ENCODE results near the gene RAD9A.

Gene RAD9A

DNA sequence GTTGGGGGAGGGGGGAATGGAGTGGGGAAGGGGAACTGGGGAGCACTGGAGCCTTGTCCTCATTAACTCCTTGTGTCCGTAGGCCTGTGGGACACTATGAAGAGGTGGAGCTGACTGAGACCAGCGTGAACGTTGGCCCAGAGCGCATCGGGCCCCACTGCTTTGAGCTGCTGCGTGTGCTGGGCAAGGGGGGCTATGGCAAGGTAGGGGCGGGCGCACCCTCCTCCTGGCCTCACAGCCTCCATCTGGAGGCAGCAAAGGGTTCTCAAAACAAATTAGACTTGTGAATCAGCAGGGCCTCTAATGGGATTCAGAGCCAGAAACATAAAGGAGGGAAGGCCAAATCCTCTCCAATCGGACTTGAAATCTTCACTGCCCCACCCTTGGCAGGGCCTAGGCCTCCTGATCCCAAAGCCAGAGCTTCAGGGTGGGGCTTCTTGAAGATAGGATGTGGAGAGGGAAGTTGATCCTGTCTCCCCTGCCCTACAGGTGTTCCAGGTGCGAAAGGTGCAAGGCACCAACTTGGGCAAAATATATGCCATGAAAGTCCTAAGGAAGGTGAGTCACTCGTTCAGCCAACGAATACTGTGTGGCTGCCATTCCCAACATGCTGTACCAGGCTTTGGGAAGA is 37.4 kb downstream of the RAD9A start:
- no peak for FAIRE-seq

DNA sequence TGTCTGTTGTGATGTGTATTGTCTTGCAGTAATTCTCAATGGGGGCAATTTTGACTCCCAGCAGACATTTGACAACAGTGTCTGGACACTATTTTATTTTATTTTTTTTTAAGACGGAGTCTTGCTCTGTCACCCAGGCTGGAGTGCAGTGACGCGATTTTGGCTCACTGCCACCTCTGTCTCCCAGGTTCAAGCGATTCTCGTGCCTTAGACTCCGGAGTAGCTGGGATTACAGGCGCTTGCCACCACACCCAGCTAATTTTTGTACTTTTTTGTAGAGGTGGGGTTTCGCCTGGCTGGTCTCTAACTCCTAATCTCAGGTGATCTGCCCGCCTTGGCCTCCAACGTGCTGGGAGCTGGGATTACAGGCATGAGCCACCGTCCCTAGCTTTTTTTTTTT is 37.9 kb downstream of the RAD9A start:
- no peak for FAIRE-seq

DNA sequence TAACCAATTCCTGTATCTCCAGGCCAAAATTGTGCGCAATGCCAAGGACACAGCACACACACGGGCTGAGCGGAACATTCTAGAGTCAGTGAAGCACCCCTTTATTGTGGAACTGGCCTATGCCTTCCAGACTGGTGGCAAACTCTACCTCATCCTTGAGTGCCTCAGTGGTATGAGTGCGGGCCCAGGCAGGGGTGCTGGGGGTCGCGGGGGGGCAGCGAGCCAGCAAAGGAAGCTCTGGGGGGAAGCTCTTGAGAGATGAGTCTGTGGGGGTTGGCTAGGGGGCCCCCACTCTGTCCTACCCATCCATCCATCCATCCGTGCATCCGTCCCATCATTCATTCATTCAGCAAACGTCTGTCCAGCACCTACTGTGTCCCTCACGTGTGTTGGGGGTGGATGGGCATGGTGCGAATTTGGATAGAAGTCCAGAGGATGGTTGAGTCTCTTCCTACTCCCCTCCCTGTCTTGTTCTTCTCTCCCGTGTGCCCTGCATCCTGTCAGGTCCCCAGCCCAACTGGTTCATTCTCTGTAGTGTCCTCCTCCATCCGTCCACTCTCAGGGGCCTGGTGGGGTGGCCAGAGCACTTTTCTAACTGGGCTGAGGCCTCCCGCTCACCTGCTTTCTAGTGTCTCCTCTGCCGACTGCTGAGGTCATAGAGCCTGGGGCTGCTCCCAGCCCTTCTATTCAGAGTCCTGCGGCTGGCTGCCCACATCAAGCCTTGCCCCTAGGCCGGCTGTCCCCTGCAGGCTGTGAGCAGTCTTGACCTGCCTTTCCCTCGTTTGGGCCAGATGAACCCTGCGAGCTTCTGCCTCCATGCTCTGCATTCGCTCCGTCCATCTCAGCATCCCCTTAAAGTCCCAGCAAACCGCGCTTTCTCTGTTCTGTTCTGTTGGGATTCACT is 39.8 kb downstream of the RAD9A start:
- FAIRE-seq, result no peak

DNA sequence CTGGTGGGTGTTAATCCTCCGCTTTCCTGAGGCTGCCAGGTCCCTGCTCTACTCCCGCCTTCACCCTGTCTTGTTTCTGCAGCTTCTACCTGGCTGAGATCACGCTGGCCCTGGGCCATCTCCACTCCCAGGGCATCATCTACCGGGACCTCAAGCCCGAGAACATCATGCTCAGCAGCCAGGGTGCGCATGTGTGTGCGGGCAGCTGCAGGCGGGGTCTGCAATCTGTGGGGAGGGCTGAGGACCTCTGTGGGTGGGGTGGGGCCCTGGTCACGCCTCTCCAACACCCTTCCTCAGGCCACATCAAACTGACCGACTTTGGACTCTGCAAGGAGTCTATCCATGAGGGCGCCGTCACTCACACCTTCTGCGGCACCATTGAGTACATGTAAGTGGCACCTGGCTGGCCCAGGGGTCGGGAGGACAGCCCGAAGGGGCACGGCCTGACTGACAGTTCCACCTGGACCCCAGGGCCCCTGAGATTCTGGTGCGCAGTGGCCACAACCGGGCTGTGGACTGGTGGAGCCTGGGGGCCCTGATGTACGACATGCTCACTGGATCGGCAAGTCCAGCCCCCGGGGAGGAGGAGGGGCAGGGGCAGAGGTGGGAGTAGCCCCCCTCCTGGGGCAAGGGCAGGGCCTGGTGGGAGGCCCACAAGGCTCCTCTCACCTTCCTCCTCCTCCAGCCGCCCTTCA is 41.0 kb downstream of the RAD9A start:
- FAIRE-seq, result no peak

DNA sequence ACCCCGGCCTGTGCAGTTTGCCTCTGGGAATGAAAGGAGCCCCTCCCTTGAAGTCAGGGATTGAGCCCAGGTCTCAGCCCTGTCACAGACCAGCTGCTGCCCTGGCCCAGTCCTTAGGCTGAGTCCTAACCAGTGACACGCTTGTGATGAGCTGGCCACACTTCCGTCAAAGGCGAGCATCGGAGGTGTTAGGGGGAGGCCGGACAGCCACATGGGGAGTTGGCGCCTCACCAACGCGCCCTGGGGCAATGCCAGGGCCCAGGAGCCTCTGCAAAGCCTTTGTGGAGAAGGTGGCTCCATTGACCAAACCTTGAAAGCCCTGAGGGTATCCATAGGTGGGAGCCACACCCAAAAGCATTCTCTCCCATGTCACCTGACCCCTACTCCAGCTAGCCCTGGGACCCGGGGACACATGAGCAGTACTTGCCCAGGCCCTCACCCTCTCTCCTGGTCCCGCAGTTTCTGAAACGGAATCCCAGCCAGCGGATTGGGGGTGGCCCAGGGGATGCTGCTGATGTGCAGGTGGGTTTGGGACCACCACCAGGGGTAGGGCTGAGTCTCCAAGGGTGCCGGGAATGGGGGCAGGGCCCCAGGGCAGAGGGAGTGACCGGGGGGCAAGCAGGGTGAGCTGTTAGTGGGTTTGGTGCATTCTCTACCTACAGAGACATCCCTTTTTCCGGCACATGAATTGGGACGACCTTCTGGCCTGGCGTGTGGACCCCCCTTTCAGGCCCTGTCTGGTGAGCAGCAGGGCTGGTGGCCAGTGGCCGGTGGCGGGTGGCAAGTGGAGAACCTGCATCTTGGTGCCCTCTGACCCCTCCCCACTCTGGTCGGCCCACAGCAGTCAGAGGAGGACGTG is 42.0 kb downstream of the RAD9A start:
- no peak for FAIRE-seq

DNA sequence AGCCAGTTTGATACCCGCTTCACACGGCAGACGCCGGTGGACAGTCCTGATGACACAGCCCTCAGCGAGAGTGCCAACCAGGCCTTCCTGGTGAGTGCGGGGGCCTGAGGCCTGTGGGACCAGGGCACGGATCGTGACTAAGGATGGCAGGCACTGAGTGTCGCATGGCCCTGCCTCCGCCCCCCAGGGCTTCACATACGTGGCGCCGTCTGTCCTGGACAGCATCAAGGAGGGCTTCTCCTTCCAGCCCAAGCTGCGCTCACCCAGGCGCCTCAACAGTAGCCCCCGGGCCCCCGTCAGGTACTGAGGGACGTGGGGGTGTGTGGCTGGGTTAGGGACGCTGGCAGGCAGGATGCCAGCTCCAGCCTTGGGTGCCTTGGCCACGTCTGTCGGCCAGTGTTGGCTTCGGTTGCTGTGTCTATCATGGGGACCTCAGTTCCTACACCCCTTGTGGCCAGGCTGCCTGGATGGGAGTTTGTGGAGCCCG is 42.7 kb downstream of the RAD9A start:
- FAIRE-seq, result no peak

DNA sequence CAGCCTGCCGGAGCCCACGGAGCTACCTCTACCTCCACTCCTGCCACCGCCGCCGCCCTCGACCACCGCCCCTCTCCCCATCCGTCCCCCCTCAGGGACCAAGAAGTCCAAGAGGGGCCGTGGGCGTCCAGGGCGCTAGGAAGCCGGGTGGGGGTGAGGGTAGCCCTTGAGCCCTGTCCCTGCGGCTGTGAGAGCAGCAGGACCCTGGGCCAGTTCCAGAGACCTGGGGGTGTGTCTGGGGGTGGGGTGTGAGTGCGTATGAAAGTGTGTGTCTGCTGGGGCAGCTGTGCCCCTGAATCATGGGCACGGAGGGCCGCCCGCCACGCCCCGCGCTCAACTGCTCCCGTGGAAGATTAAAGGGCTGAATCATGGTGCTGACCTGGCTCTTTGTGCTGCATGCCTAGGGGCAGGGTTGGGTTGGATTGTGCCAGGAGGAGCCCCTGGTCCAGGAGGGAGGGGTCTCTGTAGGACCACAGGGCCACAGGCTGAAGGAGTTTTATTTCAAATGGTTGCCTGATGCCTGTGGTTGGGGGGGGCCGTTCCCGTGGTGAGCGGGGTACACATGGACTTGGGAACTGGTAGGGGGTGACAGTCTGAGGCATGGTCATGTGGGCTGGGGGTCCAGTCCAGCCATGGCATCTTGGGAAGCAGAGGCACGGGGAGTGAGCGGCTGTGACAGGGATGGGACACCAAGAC is 43.4 kb downstream of the RAD9A start:
- no peak for FAIRE-seq

DNA sequence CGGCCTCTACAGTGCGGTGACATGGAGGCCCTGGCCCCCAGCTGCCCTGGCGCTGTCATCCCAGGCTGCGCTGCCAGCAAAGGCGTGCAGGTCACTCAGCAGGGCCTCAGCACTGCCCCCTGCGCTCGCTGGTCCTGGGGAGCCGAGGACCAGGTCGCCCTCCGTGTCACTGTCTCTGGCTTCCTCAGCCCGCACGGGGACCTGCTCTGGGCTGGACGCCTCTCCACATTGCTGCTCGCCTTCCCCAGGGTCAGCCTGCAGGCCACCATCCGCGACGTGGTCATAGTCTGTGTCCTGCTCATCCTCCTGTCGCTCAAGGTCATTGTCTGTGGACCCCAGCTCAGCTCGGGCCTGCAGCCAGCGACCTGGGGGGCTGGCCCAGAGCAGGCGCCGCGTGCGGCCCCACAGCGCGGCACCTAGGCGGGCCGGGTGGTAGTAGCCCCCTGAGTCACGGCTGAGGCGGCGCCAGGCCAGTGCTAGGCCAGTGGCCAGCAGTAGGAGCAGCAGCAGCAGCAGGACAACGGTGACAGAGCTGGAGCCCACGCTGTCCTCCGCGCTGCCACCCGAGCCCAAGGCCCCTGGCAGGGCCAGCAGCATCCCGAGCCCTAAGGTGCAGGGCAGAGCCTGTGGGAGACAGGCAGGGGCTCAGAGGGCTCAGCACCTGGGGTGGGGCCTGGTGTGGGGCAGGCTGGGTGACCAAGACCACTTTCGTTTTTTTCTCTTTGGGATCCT is 44.1 kb downstream of the RAD9A start:
- no peak for FAIRE-seq

DNA sequence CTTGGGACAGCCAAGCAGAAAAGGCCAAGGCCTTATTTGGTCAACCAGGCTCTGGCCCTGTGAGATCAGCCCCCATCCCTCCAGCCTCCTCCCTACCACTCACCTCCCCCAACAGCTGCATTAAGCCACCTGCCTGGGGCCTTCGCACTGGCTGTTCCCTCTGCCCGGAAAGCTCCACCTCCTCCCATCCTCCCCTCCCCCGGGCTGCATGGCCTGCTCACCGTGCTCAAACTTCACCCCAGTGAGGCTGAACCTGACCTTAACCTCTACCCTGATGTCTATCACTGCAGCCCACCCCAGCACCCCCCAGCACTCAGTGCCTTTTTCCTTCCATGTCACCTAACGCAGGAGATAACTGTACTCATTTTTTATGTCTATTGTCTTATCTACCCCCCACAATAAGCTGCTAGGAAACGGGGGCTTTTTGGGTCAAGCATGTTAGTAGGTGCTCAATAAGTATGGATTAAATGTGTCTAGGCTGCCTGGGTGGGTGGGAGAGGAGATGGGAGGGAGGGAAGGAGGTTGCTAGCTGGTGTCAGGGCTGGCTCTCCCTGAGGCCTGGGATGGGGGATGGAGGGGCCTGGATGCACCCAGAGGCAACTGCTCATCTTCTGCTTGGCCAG is 44.8 kb downstream of the RAD9A start:
- no peak for FAIRE-seq

DNA sequence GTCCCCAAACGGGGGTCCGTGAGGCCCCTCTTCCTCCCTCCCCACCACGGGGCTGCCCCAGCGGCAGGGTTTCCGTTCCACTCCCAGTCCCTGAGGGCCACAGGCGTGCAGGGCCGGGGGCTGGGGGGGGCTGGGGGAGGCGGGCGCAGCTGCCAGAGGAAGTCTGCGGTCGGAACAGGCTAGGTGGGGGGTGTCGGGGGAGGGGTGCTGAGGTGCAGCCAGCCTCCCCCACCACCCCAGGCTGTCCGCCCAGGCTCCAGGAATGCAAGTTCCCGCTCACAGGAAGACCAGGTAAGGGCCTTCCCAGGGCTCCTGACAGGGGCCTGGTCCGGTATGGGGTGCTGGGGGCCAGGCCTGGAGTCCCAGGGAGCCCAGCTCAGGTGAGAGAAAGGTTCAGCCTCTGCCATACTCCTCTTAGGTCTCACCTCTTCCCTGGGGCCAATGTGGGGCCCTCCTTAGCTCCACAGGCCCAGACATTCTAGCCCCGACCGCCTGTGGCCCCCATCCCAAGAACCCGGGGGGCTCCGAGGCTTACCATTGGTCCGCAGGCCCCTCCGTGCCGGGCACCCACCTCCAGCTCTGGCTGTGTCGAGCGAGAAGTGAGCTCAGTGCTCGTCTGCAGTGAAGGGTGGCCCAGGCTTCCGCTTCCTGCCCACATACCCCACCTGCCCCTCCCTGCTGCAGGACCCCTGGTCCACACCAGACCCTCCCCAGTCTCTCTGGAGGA is 45.5 kb downstream of the RAD9A start, which contains the start of gene PTPRCAP:
TSS of gene PTPRCAP (minus strand) at position 601 of the 727 bp plus-strand sequence. CDS start at position 538, 63 bp downstream.
- no peak for FAIRE-seq

DNA sequence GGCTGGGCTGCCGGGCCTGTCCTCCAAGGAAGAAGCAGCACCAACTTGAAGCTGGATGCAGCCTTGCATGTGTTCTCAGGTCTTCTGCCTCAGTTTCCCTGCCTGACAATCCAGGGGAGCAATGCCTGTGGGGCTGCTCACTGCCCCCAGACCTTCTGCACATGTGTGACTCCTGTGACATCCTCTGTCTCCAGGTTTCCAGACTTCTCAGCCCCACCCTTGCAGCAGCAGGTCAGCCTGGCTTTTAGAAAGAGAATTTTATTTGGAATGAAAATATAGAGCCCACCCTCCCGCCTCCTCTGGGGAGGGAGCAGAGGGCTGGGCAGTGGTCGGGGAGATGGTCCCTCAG is 46.0 kb downstream of the RAD9A start:
- FAIRE-seq, result no peak

DNA sequence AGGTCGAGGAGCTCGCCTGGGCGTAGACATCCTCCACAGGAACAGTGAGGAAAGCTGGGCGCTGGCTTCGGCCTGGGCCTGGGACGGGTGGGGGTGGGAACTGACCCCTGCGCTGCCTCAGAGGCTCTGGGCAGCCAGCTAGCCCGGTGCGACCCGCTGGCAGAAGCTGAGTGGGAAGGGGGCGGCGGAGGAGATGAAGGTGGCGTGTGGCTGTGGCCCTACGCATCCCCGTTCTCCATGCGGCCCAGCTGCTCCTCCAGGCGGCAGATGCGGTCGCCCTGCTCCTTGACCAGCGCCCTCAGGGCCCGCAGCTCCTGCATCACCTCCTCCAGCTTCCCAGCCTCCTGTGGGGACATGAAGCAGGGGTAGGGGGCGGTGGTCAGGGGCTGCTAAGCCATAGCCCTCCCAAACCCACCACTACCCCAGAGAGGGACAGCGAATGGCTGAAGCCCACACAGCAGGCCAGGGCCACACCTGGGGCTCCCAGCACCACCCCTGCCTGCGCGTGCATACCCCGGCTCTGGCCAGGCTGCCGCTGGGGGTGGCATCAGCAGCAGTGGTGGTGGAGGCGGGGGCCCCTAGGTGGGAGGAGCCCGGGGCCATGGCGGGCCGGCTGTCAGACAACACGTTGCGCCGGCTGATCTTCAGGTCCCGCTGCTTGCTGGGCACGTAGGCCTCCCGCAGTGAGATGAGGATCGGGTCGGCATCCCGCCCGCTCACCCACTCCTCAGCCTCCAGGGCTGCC is 46.5 kb downstream of the RAD9A start:
- no peak for FAIRE-seq

DNA sequence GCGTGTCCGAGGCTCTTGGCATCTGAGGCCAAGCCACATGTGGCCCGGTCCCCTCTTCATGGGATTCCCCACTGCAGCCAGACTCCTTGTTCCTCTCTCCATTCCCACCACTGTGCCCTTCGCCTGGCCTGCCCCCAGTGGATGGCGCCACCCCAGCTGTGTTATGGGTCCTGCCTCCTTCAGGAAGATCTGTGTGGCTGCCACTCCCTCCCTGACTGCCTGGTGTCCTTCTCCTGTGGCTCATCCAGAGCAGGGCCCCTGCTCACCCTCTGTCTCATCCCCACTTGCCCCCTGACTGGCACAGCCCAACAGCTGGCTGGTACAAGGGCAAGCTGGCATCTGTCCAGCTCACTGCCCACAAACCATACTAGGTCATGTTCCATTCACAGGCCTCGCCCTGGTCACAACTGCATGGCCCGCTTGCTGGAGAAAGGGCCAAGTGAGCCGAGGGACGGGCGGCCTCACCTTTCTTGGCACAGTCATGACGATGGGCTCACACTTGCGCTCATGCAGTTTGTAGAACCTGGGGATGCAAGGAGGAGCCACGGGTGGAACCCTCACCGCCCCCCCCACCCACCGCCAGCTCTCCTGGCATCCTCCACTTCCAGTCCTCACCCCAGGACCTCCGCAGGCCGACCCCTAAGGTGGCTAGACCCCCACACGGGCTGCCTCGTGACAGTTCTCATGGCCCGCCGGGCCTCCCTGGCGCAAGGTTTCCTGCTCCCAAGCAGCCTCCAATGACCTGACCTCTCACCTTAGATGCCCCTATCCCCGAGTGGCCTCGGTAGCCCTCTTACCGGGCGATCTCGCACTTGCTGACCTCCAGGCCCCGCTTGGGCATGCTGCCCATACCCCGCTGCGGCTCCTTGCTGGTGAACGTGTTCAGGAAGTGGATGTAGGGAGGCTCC is 47.8 kb downstream of the RAD9A start:
- FAIRE-seq, result no peak

DNA sequence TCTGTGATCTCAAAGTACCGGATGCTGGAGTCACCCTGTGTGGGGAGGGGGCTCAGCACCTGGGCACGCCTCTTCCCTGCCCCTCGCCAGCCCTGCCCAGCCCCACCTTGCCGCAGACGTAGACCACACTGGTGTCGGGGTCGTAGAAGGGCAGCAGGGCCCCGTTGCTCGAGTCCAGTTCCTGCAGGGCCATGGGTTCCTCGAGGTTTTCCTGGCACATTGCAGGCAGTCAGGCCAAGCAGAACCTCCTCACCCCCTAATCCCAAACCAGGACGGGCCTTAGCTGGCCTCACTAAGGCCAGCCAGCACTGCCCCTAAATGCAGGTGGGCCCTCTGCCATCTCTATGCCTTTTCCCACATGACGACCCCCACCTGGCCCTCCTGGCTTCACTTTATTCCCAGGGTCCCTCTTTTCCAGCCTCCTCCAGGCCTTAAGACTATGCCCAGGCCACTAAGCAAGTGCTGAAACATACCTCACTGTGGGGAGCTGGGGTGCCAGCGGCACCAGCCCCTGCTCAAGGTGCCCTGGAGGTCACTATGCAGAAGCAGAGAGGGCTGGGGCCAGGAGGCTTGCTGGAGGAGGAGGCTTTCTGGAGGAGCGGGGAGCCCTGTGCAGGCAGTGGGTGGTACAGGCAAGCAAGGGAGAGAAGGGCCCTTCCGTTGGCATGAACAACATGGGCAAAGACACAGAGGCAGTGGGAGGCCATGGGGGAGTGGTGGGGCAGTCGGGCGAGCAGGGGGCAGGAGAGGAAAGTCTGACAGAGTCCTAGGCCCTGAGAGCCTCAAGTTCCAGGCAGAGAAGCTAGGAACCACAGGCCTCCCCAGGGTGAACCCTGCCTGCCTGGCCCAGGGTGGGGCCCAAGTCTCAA is 48.7 kb downstream of the RAD9A start:
- FAIRE-seq, result no peak

DNA sequence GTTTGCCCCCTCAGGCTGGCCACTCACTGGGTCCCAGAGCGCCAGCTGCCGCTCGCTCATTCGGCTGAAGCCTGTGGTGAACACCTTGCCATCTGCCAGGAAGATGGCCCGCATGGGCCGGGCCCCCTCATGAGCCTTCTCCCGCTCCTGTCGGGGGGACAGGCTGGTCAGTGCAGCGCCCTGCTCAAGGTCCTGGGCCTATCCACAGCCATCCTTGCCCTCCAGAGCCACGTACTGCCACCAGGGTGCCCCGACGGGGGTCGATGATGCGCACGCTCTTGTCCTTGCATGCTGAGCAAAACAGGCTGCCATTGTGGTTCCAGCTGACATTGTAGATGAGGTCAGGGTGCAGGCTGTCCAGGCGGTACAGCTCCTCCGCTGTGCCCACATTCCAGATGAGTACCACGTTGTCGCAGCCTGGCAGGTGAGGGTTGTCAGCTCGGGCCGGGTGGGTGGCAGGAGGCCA is 49.3 kb downstream of the RAD9A start:
- no peak for FAIRE-seq

DNA sequence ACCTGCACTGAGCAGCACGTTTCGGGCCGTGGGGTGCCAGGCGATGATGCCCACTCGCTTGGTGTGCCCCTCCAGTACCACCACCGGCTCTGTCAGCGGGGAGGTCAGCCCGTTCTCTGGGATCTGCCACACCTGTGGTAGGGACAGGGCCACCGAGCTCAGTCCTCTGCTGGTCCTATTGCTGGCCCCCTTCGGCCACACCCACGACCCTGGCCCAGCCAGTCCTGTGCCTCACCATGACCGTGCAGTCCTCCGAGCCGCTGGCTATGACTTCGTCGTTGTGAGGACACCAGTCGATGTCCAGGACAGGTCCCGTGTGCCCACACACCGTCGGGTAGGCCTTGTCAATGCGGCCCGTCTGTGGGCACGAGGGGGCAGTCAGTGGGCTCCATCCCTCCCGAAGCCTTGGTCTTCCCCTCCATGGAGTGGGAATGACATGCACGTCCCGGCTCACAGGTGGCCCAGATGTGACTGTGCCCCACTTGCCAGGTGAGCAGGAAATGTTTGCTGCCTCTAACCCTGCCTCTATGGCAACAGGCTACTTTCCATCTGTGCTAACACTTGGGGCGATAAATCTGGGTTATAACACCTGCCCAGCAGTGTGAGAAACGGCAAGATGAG is 50.1 kb downstream of the RAD9A start:
- FAIRE-seq, result no peak

All from colon (tissue), 2 donors.